HG03432 (cell line): ENCODE results near the gene PLA2G4F.

ENCODE experiments used
- ATAC-seq: cut with Tn5 transposase; IDR thresholded peaks from one replicate; pipeline ENCODE4 v1.9.1; 2021; ENCODE audit warnings: mild to moderate bottlenecking, moderate library complexity; ENCODE audit not compliant: unreplicated experiment

PLA2G4F gene

DNA sequence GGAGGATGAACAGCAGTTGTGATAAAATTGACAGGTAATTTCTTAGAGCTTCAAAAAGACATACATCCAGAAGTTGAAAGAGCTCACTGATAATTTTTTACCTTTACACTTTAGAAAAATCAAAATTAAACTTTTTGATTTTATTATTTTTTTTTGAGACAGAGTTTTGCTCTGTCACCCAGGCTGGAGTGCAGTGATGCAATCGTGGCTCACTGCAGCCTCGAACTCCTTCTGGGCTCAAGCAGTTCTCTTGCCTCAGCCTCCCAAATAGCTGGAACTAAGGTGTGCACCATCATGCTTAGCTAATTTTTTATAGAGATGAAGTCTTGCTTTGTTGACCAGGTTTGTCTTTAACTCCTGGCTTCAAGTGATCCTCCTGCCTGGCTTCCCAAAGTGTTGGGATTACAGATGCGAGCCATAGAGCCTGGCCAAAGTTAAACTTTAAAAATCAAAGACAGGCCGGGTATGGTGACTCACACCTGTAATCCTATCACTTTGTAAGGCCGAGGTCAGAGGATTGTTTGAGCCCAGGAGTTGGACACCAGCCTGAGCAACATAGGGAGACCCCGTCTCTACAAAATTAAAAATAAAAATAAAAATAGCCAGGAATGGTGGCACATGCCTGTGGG is 21.7 kb downstream of the PLA2G4F start:
- no peak for ATAC-seq

DNA sequence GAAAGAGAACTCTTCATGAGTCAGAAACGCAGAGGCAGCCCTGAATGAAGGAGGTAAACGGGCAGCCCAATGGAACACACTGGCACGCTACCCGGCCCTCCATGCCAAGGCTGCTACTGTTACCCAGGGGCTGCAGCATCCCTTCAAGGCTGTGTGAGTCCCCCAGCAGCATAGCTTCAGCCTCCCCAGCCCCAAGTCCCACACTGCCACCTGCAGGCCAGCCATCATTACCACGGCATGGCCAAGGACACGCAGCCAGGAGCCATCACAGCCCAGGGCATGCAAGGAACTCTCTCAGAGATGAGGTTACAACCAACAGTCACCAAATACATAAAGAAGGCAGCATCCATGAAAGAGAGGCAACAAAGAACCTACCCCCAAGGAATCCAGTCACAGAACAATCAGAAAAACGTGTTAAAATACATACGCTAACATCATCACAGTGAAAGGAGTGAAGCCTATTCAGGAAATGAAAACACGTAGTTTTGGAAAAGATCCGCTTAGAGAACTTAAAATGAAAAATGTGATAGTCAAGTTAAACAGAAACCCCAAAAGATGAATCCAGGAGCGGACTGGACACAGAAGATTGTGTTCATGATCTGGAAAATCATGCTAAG is 22.4 kb downstream of the PLA2G4F start:
- ATAC-seq: no peak

DNA sequence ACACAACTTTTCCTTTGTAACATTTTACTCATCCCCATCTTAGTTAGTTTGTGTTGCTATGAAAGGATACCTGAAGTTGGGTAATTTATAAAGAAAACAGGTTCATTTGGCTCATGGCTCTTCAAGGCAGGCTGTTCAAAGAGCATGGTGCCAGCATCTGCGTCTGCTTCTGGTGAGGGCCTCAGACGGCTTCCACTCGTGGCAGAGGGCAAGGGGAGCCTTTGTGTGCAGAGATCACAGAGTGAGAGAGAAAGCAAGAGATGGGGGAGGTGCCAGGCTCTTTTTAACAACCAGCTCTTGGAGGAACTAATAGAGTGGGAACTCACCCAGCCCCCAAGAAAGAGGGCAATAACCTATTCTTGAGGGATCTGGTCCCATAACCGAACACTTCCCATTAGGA is 23.1 kb downstream of the PLA2G4F start:
- ATAC-seq: no peak

DNA sequence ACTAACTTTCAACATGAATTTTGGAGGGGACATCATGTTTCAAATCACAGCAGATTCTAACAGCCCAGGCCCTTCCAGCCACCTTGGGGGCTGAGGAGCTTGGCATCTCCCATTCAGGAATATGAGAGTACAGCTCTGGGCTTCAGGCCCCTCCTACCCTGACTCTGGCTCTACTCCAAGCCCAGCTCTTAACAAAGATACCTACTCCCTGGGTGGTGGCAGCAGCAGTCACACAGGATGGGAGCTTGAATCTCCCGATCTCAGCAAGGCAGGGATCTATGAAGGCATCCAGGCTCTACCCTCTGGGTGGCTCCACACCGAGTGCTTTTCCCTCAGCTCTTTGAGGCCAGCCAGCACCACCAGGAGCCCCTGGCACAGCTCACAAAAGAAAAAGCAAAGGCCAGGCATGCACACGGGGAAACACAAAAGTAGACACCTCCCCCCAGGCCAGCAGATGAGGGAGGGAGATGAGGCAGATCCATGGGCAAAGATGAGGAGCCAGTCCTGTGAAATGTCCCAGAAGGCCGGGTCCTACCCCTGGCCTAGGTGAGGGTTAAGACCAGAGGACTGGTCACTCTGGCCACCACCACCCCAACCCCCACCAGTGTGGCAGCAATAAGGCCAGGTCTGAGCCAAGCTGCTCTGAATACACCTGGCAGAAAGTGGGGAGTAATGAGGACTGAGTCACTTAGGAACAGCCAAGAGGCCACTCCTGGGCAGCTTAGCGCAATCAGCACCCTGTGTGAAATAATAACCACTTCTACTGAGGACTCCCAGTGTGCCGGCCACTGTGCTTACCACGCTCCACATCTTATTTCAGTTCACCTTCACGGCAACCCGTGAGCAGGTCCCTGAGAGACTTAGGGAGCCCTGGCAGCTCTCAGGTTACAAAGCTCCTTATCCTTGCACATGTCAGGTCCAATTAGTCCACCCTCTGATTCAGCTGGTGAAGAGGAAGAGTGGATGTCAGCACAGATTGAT is 24.3 kb downstream of the PLA2G4F start:
- no peak for ATAC-seq

DNA sequence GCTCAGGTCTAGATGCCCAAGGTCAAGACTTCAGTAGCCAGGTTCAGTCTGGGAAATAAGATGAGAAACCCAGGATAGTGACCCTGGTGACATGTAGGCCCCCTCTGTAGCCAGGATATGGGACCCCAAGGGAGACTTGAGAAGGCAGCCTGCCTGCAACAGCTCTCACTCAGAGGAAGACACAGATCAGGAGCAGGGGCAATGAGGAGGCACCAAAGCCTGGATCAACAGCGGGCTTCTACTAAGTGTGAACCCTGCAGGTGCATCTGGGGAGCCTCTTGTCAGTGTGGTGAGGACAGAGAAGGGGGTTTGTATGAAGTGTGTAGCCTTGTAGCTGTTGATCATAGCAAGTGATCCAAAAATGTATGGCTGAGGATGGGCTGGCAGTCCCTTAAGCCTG is 25.4 kb downstream of the PLA2G4F start:
- no peak for ATAC-seq

DNA sequence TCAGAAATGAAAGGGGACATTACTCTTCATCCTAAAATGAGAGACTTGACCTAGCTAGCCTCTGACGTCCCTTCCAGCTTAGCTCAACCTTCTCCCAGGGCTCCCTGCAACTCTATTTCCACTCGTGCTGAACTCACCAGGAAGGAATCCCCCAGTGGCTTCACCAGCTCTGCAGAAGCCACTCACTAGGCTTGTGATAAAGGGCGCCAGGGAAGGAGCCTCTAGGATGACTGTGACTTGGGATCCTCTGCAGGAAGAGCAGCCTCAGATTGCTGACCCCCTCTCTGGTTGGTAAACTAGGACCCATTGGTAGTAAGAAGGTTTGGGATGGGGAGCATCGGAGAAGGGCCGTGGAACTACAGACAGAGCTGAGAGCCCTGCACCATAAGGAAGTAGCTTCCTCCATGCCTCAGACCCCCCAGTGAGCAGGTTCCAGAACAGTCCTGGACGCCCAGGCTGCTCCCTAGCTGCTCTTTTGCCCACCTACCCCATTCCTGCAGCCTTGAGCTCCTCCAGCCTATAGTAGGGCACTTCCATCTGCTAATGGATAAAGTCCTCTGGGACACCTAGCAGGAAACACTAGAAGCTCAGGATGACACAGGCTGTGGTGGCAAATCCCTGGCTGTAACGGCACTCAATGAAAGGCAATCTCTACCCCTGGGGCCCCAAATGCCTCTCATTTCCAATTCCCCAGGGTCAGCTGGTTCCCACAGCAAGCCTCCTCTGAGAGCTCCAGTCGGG is 26.0 kb downstream of the PLA2G4F start:
- ATAC-seq: no peak

DNA sequence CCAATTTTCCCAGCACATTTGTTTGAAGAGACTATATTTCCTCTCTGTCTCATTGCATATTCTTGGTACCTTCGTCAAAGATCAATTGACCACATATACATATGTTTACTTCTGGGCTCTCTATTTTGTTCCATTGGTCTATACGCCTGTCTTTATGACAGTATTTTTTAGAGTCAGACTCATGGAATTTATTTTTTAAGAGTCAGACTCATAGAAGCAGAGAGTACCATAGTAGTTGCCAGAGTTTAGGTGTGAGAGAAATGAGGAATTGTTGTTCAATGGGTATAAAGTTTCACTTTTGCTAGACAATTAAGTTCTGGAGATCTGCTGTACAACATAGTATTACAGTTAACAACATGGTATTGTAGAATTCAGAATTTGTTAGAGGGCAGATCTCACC is 27.1 kb downstream of the PLA2G4F start:
- no peak for ATAC-seq

DNA sequence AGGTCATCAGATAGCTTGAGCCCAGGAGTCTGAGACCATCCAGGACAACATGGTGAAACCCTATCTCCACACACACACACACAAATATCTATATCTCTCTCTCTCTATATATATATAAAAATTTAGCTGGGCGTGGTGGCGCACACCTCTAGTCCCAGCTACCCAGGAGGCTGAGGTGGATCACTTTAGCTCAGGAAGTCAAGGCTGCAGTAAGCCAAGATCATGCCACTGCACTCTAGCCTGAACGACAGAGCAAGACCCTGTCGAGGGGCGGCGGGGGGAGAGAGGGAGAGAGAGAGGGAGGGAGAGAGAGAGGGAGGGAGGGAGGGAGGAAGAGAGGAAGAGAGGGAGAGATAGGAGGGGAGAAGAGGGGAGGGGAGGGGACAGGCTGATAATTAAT is 28.0 kb downstream of the PLA2G4F start:
- no peak for ATAC-seq

DNA sequence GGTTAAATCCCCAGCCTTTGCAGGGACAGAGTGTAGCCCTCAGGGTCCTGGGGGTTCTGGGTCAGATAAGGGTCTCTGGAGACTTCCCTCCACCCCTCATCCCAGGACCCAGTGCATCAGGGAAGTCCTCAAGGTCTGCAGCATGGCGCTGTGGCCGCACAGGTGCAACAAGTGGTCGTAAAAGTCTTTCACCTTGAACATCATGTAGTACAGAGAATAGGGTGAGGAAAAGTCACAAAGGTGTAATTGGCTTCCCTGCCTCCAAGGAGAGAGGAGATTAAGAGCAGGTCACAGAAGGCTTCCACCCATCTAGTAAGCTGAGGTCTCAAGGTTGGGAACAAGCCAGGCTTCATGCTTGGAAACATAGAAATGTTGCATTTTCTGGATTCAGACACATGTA is 32.9 kb downstream of the PLA2G4F start:
- ATAC-seq: no peak

DNA sequence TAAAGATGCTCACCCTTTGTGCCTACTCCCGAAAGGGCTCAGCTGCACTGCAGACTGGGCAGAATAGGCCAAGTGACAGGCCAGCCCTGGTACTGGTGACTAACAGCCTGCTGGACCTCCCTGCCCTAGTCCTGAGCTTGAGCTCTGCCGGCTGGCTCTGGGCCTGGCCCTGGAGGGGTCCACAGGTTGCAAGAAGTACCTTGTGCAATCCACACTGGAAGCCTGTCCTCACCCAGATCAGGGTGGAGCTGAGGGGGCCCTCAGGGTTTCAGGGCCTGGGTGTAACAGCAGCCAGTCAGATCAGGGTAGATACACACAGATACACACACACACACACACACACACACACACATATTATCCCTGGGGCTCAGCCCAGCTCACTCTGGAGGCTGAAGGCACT is 34.8 kb downstream of the PLA2G4F start:
- no peak for ATAC-seq

DNA sequence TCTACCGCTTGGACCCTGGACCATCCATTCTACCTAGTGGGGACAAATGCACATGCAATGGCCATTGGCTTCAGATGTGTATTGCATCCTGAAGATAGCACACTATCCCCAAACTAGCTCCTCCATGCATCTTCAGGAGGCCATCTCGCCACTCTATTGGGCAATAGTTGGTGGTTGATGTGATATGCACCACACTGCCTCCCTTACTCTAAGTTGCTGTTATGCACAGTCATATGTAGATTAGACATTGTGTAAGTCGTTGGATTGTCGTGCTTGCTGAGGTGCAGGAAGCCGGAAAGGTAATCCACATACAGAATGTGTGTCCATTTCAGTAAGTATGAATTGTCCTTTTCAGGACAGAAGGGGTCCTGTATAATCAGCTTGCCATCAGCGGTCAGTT is 35.4 kb downstream of the PLA2G4F start:
- ATAC-seq: no peak

DNA sequence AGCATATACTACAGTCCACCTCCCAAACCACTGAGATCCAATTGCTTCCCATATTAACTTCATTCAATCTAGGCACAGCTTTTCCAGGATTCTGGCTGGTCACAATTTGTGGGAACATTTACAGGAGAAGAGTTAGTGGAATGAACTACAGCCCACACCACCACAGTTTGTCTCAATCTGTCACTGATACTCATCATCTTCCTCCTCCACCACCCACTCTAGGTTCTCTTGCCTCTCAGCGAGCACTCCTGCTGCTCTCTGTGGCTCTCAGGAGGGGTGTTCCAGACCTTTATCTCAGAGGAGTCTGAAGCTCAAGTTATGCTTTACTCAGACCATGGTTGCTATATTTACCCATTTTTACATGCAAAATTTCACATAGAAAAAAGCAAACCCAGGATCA is 36.2 kb downstream of the PLA2G4F start:
- ATAC-seq: no peak

DNA sequence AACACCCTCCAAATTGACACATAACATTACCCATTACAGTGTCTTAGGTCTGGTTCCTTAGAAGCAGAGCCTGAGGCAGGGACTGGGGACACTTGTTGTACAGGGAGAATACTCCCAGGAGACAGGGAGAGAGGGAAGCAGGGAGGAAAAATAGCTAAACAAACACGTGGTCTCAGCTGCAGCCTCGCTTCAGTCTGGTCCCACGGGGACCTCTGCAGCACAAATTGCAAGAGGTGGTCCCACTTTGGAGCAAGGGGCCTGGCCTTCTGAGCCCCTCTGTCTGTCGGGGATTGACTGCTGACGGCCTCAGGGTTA is 37.0 kb downstream of the PLA2G4F start:
- ATAC-seq: no peak

DNA sequence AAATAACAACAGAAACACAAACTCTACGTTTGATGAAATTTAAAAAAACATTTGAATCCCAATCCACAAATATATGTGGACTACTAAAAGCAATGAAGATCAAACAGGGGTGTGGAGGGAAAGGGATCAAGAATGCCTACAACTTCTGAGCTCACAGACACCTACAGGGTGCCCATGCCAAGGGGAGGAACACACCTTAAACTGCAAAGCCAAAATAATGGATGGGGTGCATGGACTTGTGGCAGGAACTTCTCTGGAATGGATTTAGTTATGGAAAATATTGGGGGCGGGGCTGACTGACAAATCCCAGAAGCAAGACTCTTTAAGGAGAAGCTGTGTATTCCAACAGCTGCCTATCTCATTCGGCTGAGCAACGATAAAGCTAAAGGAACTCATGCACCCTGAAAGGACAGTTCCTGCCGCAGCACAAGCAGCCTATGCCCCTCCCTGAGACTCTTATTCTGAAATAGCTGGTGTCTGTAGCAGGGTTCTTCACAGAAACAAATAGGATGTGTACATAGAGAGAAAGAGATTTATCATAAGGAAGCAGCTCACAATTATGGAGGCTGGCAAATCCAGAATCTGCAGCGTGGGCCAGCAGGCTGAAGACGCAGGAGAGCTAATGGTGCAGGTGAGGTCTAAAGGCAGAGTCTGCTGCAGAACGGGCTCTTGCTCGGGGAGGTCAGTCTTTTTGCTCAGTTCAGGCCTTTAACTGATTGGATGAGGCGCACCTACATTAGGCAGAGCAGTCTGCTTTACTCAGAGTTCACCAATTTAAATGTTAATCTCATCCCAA is 37.6 kb downstream of the PLA2G4F start:
- no peak for ATAC-seq

DNA sequence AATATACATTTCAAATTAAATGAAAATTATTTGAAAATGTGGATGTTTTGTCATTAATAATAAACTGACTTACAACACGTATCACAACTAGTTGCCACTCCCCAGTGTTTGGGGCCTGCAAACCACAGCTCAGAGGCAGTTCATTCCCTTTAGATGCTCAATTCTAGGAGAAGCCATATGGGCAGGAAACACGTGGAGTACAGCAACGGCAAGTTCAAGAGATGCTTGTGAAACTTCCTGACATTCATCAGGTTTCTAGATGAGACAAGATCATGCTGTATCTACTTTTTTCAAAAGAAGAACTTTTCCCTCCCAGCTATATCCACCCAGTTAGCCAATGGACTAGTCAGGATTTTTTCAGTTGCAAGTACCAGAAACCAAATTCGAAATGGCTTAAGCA is 44.5 kb downstream of the PLA2G4F start:
- no peak for ATAC-seq

DNA sequence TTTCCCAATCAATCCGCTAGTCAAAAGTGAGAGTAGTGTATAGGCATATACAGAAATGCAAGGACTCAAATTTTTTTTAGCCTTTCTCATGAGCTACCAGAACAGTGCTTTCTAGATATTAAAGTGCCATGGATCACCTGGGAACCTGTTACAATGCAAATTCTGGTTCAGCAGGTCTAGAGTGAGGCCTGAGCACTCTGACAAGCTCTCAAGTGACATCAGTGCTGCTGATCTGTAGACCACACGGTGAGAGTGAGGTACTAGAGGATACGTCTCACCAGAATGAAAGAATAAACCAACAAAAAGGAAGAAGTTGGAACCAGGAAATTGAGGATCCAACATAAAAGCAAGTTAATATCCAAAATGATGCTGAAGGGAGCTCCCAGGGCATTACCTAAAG is 46.1 kb downstream of the PLA2G4F start:
- no peak for ATAC-seq

DNA sequence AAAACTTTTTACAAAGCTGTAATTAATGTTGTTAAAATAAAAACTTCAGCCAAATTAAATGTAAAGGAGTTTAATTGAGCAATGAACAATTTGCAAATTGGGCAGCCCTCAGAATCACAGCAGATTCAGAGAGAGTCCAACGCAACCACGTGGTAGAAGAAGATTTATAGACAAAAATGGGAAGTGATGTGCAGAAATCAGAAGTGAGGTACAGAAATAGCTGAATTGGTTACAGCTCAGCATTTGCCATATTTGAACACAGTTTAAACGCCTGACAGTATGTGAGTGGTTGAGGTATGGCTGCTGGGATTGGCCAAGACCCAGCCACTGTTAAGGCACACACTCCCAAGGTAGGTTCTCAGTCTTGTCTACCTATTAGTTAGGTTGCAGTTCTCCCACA is 47.6 kb downstream of the PLA2G4F start:
- no peak for ATAC-seq

DNA sequence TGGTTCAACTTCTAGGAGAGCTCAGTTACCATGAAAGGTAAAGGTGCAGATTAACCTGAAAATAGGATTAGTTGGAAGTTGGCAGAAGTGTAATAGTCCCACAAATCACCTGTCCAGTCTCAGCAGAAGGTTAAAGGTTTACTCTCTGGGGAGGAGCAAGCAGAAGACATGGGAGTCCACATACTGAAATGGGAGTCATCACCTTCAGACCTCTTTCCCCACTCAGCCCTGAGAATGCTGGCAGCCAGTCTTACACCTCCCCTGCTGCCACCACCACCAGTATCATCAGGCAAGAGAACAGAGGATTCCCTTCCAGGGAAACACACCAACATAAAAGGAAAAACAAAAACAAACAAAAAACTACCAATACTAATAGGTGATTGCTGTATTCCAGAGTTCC is 48.2 kb downstream of the PLA2G4F start:
- no peak for ATAC-seq

DNA sequence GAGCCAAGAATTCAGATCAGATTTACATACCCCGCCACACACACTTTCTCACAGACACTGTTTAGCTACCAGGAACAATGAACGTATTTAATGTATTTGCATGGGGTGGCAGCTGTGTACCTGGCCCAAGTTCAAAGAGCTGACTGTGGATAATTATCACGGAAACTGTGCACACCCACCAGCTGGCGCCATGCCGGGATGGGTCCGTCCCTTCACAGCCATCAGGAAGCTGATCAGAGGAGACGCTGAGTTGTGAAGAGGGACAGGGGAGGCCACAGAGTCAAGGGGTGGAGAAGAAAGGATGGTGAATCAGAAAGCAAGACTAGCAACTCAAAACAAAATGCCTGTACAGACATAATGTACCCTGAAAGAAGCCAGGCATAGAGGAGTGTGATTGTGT is 49.0 kb downstream of the PLA2G4F start:
- ATAC-seq: no peak

DNA sequence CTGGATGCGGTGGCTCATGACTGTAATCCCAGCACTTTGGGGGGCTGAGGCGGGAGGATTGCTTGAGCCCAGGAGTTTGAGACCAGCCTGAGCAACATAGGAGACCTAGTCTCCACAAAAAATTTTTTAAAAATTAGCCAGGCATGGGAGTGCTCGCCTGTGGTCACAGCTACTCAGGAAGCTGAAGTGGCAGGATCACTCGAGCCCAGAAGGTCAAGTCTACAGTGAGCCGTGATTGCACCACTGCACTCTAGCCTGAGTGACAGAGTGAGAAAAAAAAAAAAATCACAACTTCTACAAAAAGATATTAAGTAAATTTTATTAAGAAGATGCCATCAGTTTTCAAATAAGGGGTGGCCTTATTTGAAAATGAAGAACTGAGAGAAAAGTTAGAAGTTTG is 50.1 kb downstream of the PLA2G4F start:
- ATAC-seq: no peak
